HTR-8/SVneo (cell line): Measurements from ENCODE around the gene LRRC56.
A peak's percentile ranks its signal among the peaks of the same experiment; 100 is the strongest.

Source experiments
- DNase-seq: peaks from one replicate; pipeline ENCODE4 v3.0.0; 2011; ENCODE audit warnings: low spot score, mixed read lengths; ENCODE audit not compliant: insufficient read length
- FAIRE-seq: peaks from 2 replicates; lab custom pipeline; 2011; peaks lifted over from hg19 to GRCh38; lab: Jason Lieb, UNC

LRRC56 gene

GRCh38 chr11:536841-537621 is at the start of gene LRRC56:
LRRC56 (plus strand) TSS chr11:537527; CDS start chr11:540685, 3,158 bp downstream.
- FAIRE-seq (no peak), DNase-seq (no peak)

DNA sequence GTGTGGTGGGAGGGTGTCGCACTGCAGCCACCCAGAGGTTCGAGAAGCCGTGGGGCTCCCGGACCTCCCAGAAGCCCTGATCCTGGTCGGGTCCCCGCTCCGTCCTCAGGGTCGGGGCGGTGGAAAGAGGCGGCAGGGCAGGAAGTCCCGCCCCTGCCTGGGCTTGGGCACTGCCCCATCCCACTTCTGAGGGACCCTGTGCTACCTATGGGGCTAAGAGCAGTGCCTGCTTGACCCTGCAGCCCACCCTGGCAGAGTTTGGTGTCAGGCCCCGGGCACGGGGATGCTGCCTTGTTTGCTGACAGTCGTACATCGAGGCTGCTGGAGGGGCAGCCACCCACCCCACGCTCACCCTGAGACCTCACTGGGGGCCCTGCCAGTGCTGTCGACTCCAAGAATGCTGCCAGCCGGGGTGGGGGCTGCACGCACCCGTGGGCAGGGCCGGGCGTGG is 49.7 kb upstream of the LRRC56 start:
- FAIRE-seq (no peak), DNase-seq (no peak)

DNA sequence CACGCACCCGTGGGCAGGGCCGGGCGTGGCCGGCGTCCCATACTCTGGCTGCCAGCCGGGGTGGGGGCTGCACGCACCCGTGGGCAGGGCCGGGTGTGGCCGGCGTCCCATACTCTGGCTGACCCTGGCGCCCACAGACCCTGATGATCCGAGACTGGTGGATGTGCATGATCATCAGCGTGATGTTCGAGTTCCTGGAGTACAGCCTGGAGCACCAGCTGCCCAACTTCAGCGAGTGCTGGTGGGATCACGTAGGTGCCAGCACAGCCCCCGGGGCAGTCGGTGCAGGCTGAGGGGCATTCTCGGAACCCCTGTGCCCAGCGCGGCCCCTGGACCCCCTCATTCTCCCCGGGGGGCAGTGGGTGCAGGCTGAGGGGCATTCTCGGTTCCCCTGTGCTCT is 49.3 kb upstream of the LRRC56 start:
- DNase-seq (no peak), FAIRE-seq (no peak)

- FAIRE-seq (no peak), DNase-seq (no peak)
Observed at GRCh38 chr11:488579-488978, 48.7 kb upstream of the LRRC56 start.

GRCh38 chr11:488992-489391 is 48.3 kb upstream of the LRRC56 start:
- FAIRE-seq: no peak

GRCh38 chr11:489610-490185 is 47.6 kb upstream of the LRRC56 start:
- FAIRE-seq: no peak

More at GRCh38 chr11:488992-489391, 48.3 kb upstream of the LRRC56 start:
- DNase-seq: no peak

DNA sequence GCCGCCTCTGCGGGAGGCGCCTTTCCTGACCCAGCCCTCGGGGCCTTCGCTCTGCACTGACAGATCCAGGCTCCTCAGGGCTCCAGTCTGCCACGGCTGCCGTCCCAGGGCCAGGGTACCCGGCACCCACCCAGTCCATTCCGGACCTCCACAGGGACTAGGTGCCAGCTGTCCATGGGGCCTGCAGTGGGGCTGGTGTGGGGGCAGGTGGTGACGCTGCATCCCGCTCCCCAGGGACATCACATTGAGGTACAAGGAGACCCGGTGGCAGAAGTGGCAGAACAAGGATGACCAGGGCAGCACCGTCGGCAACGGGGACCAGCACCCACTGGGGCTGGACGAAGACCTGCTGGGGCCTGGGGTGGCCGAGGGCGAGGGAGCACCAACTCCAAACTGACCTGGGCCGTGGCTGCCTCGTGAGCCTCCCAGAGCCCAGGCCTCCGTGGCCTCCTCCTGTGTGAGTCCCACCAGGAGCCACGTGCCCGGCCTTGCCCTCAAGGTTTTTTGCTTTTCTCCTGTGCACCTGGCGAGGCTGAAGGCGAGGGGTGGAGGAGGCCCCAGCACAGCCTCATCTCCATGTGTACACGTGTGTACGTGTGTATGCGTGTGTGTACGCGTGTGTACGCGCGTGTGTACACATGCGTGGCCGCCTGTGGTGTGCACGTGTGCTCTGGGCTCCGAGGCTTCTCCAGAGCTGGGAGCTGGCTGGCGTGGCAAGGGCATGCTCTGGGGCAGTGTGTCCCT is 47.0 kb upstream of the LRRC56 start:
- FAIRE-seq (no peak), DNase-seq (no peak)

More at GRCh38 chr11:489610-490185, 47.6 kb upstream of the LRRC56 start:
- DNase-seq: no peak

GRCh38 chr11:490930-491260 is 46.4 kb upstream of the LRRC56 start:
- DNase-seq (no peak), FAIRE-seq (no peak)

GRCh38 chr11:491358-491757 is 46.0 kb upstream of the LRRC56 start:
- FAIRE-seq (no peak), DNase-seq (no peak)

- FAIRE-seq (no peak), DNase-seq (no peak)
Observed at GRCh38 chr11:492427-493226, 44.7 kb upstream of the LRRC56 start.

DNA sequence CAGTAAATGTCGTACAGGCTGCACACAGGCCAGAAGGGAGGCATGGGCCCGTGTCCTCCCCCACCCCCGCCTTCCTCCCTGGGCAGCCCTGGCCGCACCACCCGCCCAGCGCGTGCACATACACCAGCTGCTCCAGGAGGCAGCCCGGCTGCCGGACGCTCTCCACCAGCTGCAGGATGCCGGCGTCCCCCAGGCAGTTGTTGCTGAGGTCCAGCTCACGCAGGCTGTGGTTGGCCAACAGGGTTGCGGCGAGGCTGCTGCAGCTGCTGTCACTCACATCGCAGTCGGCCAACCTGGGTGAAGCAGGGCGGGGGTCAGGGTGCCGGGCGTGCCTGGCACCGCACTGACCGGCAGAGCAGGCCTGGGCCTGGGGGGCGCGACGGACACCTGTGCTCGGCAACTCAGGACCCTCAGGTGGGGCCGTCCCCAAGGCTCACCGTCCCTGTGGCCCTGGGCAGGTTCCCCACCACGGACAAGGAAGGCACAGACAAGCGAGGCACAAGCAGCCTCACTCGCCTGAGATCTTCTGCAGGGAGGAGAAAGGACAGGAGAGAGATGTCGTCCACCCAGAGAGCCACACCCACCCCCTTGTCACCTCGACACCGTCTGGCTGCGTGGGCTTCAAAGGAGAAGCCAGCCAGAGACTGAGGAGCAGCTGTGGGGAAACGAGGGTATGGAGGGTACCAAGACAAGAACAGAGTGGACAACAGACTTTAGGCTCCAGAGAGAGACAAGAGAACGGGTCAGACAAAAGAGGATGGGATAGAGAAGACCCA is 42.4 kb upstream of the LRRC56 start:
- DNase-seq (no peak), FAIRE-seq (no peak)

DNA sequence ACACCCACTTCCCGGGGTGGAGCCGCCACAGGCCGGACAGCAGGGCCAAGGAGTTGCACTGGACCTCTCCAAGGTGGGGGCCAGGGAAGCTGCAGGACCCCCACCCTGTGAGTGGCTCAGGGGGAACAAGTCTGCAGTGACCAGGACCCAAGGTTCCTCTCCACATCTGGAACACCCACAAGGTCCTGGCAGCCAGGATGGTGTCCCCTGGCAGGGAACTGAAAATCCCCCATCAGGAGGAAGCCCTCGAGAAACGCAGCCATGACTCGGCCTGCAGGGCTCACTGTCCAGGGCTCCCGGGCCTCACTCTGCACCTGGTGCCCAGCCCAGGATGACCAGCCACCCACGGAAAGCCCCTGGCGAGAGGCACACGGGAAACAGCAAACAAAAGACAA is 41.8 kb upstream of the LRRC56 start:
- no peak for DNase-seq
- no peak for FAIRE-seq

- DNase-seq (no peak), FAIRE-seq (peak; percentile 89)
Observed at GRCh38 chr11:496834-497564, 40.3 kb upstream of the LRRC56 start.

- DNase-seq: no peak
- peak; percentile 70 for FAIRE-seq
Observed at GRCh38 chr11:497565-498296, 39.6 kb upstream of the LRRC56 start.

GRCh38 chr11:498297-499181 is 38.8 kb upstream of the LRRC56 start:
- DNase-seq (no peak), FAIRE-seq (no peak)

DNA sequence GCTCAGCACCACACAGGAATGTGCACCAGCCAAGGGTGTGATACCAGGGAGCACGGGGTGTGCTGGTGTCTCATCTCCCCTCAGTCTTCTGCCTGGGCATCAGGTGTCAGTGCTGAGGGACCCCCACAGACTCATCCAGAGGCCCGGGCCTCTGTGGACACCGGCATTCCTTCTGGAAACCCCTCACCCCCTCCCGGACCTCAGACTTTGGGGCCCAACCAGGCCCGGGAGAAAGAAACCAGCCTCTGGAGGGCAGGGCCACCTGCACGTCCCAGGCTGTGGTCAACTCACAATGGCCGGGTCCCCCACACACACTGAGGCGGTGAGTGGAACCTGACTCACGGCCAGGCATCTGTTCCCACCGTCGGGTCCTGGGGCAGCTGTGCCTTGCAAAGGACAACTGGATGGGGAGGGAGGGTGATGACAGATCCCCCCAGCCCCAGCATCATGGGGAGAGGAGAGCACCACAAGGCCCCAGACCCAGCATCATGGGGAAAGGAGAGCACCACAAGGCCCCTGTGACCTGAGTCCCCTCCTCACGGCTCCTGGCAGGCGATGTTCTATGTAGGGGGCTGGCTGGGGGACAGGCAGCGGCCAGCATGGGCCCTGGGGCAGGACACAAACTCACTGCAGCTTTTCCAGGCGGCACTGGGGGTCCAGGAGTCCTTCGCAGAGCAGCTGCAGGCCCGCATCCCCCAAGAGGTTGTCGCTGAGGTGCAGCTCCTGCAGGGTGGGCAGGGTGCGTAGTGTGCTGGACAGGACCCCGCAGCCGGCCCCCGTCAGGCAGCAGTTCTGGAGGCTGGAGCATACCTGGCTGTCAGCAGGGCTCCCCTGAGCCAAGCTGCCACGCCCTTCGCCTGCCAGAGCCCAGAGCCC is 37.9 kb upstream of the LRRC56 start:
- no peak for FAIRE-seq
- no peak for DNase-seq
